ENCODE results near the gene CD6.
"Not testable (repeated sequence)": the region's sequence is repeated elsewhere in the genome, so short reads cannot be mapped to it uniquely, and the experiment has no call there.

Gene CD6

GRCh38 chr11:61059260-61059752 lies 87.8 kb downstream of the CD6 start:
- DNase-seq = no peak

- peak; percentile 75 to 79 for DNase-seq
Measured at GRCh38 chr11:61061081-61061826, 89.8 kb downstream of the CD6 start.

GRCh38 chr11:61062181-61062930 lies 90.9 kb downstream of the CD6 start:
- no peak for DNase-seq

GRCh38 chr11:61065236-61065635 lies 93.8 kb downstream of the CD6 start:
- not testable (repeated sequence) for DNase-seq

GRCh38 chr11:61065955-61066638 lies 94.6 kb downstream of the CD6 start:
- DNase-seq = no peak

- no peak for DNase-seq
Measured at GRCh38 chr11:61066645-61067044, 95.2 kb downstream of the CD6 start.

- DNase-seq = no peak
Measured at GRCh38 chr11:61067782-61068446, 96.4 kb downstream of the CD6 start.

- no peak for DNase-seq
Measured at GRCh38 chr11:61068581-61068980, 97.1 kb downstream of the CD6 start.

GRCh38 chr11:61069427-61069826 lies 97.9 kb downstream of the CD6 start:
- no peak for DNase-seq

Measured in activated CD4-positive, alpha-beta T cell treated with anti-CD3 and anti-CD28 coated beads, Interleukin-2, amount 50 U/mL, for 4 hours (primary cell).